Measurements from ENCODE around the gene KIRREL2.
"Not testable (repeated sequence)": the region's sequence is repeated elsewhere in the genome, so short reads cannot be mapped to it uniquely, and the experiment has no call there.

Gene KIRREL2

GRCh38 chr19:35860818-35861639, 4.3 kb downstream of the KIRREL2 start:
- H3K36me3 ChIP-seq (ENCODE audit: insufficient read depth, low read length) = no peaks in the 10 kb centered on the region
- H3K9ac ChIP-seq (ENCODE audit: low read depth, low read length) = no peak overlapping the region
- H3K4me3 ChIP-seq (ENCODE audit: low read length) = peak overlapping the region; percentile 58
- H3K9me3 ChIP-seq (ENCODE audit: insufficient read depth, low read depth, low read length) = no peaks in the 10 kb centered on the region
- WGBS = 4% methylated on average over 55 of the region's 55 CpGs
- H3K4me1 ChIP-seq (ENCODE audit: insufficient read depth, low read length) = peaks cover 6% of the 10 kb centered on the region; the same call in 1 of the 2 replicates
- H3K27me3 ChIP-seq (ENCODE audit: insufficient read depth, low read length) = peaks cover 78% of the 10 kb centered on the region
- H3K27ac ChIP-seq (ENCODE audit: low read depth, low read length) = no peak overlapping the region

DNA sequence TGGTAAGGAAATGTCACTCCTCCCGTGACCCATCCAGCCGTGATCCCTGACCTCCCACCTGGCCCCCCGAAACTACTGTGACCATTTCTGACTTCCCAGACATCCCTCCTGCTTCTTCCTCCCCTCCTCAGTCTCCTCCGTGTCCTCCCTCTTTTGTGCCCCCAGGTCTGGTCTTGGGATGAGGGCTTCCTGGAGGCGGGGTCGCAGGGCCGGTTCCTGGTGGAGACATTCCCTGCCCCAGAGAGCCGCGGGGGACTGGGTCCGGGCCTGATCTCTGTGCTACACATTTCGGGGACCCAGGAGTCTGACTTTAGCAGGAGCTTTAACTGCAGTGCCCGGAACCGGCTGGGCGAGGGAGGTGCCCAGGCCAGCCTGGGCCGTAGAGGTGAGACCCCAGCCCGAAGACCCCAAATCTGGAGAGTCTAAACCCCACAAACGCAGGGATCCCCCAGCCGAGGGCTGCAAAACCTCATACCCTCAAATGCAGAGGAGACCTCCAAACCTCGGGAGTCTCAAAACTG, 5.0 kb downstream of the KIRREL2 start:
- Histone ChIP-seq H3K27me3 (ENCODE audit: insufficient read depth, low read length) (peaks cover 72% of the 10 kb centered on the region), H3K9ac (ENCODE audit: low read depth, low read length) (no peak overlapping the region), H3K4me3 (ENCODE audit: low read length) (peak overlapping the region; percentile 58), H3K9me3 (ENCODE audit: insufficient read depth, low read depth, low read length) (no peaks in the 10 kb centered on the region), H3K4me1 (ENCODE audit: insufficient read depth, low read length) (peaks cover 6% of the 10 kb centered on the region; the same call in 1 of the 2 replicates), H3K36me3 (ENCODE audit: insufficient read depth, low read length) (no peaks in the 10 kb centered on the region), H3K27ac (ENCODE audit: low read depth, low read length) (no peak overlapping the region)
- 49% methylated on average over 19 of the region's 19 CpGs for WGBS

- WGBS = 89% methylated on average over 14 of the region's 14 CpGs
Observed at GRCh38 chr19:35862528-35862927, 5.8 kb downstream of the KIRREL2 start.

GRCh38 chr19:35863018-35863417, 6.3 kb downstream of the KIRREL2 start:
- peaks cover 6% of the 10 kb centered on the region; the same call in 1 of the 2 replicates for H3K4me1 ChIP-seq (ENCODE audit: insufficient read depth, low read length)
- H3K9ac ChIP-seq (ENCODE audit: low read depth, low read length) = no peak overlapping the region
- no peak overlapping the region for H3K4me3 ChIP-seq (ENCODE audit: low read length)
- no peaks in the 10 kb centered on the region for H3K9me3 ChIP-seq (ENCODE audit: insufficient read depth, low read depth, low read length)
- whole genome bisulfite sequencing = 90% methylated on average over 5 of the region's 5 CpGs
- no peak overlapping the region for H3K27ac ChIP-seq (ENCODE audit: low read depth, low read length)
- peaks cover 69% of the 10 kb centered on the region for H3K27me3 ChIP-seq (ENCODE audit: insufficient read depth, low read length)
- H3K36me3 ChIP-seq (ENCODE audit: insufficient read depth, low read length) = no peaks in the 10 kb centered on the region

More at GRCh38 chr19:35862528-35862927, 5.8 kb downstream of the KIRREL2 start:
- H3K4me3 ChIP-seq (ENCODE audit: low read length) = no peak overlapping the region
- H3K36me3 ChIP-seq (ENCODE audit: insufficient read depth, low read length) = no peaks in the 10 kb centered on the region
- H3K9me3 ChIP-seq (ENCODE audit: insufficient read depth, low read depth, low read length) = no peaks in the 10 kb centered on the region
- H3K4me1 ChIP-seq (ENCODE audit: insufficient read depth, low read length) = peaks cover 6% of the 10 kb centered on the region; the same call in 1 of the 2 replicates
- no peak overlapping the region for H3K9ac ChIP-seq (ENCODE audit: low read depth, low read length)
- H3K27ac ChIP-seq (ENCODE audit: low read depth, low read length) = no peak overlapping the region
- peaks cover 69% of the 10 kb centered on the region for H3K27me3 ChIP-seq (ENCODE audit: insufficient read depth, low read length)

- no peaks in the 10 kb centered on the region for H3K9me3 ChIP-seq (ENCODE audit: insufficient read depth, low read depth, low read length)
- no peak within 1 kb of the TSS for H3K9ac ChIP-seq (ENCODE audit: low read depth, low read length)
- peaks cover 26% of the 10 kb centered on the region for H3K27me3 ChIP-seq (ENCODE audit: insufficient read depth, low read length)
- H3K4me1 ChIP-seq (ENCODE audit: insufficient read depth, low read length) = peaks cover 6% of the 10 kb centered on the region; the same call in 1 of the 2 replicates
- H3K4me3 ChIP-seq (ENCODE audit: low read length) = peak within 1 kb of the TSS; percentile 48
- under 1% methylated on average over 60 of the region's 60 CpGs for whole genome bisulfite sequencing
- H3K27ac ChIP-seq (ENCODE audit: low read depth, low read length) = peak within 1 kb of the TSS; percentile 17; the same call in 1 of the 2 replicates
- no peaks in the 10 kb centered on the region for H3K36me3 ChIP-seq (ENCODE audit: insufficient read depth, low read length)
Observed at GRCh38 chr19:35868172-35868822, 11.6 kb downstream of the KIRREL2 start, which contains the start of gene APLP1. Gene APLP1 (plus strand): TSS chr19:35868574. CDS start chr19:35868637, 63 bp downstream.

DNA sequence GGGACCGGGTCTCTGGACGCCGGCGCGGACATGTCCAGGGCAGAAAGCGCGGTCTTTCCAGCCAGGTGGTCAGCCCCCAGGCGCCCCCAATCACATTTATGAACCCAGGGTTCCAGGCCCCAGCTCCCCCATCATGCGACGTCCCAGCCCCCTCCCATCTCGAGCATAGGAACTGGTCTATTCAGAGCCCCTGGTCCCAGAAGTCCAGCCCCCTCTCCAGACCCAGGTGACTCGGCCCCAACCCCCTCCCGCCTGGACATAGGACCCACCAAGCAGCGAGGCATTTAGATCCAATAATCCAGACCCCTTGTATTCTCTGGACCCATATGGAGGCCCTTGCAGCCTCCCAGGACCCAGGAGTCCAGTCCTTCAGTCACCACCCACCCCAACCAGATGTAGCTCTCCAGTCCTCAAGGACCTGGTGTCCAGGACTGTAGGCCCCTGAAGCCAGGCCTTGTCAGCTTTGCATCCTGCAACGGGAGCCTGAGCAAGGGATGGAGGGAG, 12.2 kb downstream of the KIRREL2 start:
- H3K4me3 ChIP-seq (ENCODE audit: low read length) = peak overlapping the region; percentile 48
- H3K27ac ChIP-seq (ENCODE audit: low read depth, low read length) = no peak overlapping the region
- peaks cover 6% of the 10 kb centered on the region; the same call in 1 of the 2 replicates for H3K4me1 ChIP-seq (ENCODE audit: insufficient read depth, low read length)
- H3K27me3 ChIP-seq (ENCODE audit: insufficient read depth, low read length) = peaks cover 26% of the 10 kb centered on the region
- WGBS = under 1% methylated on average over 15 of the region's 15 CpGs
- H3K9me3 ChIP-seq (ENCODE audit: insufficient read depth, low read depth, low read length) = no peaks in the 10 kb centered on the region
- H3K36me3 ChIP-seq (ENCODE audit: insufficient read depth, low read length) = no peaks in the 10 kb centered on the region
- no peak overlapping the region for H3K9ac ChIP-seq (ENCODE audit: low read depth, low read length)

GRCh38 chr19:35869327-35870123, 12.8 kb downstream of the KIRREL2 start:
- Histone ChIP-seq H3K9ac (ENCODE audit: low read depth, low read length) (no peak overlapping the region), H3K4me1 (ENCODE audit: insufficient read depth, low read length) (peaks cover 6% of the 10 kb centered on the region; the same call in 1 of the 2 replicates), H3K27me3 (ENCODE audit: insufficient read depth, low read length) (peaks cover 23% of the 10 kb centered on the region), H3K4me3 (ENCODE audit: low read length) (peak overlapping the region; percentile 48), H3K27ac (ENCODE audit: low read depth, low read length) (peak overlapping the region; percentile 17; the same call in 1 of the 2 replicates), H3K9me3 (ENCODE audit: insufficient read depth, low read depth, low read length) (no peaks in the 10 kb centered on the region), H3K36me3 (ENCODE audit: insufficient read depth, low read length) (no peaks in the 10 kb centered on the region)
- WGBS = 1% methylated on average over 51 of the region's 51 CpGs

- H3K4me3 ChIP-seq (ENCODE audit: low read length) = peak overlapping the region; percentile 48
- H3K27me3 ChIP-seq (ENCODE audit: insufficient read depth, low read length) = peaks cover 23% of the 10 kb centered on the region
- H3K9me3 ChIP-seq (ENCODE audit: insufficient read depth, low read depth, low read length); H3K36me3 ChIP-seq (ENCODE audit: insufficient read depth, low read length); H3K9ac ChIP-seq (ENCODE audit: low read depth, low read length); H3K4me1 ChIP-seq (ENCODE audit: insufficient read depth, low read length); H3K27ac ChIP-seq (ENCODE audit: low read depth, low read length): not testable (repeated sequence)
- WGBS = 47% methylated on average over 26 of the region's 26 CpGs
Observed at GRCh38 chr19:35870124-35870736, 13.5 kb downstream of the KIRREL2 start.

- Histone ChIP-seq H3K4me1 (ENCODE audit: insufficient read depth, low read length) (peaks cover 6% of the 10 kb centered on the region; the same call in 1 of the 2 replicates), H3K4me3 (ENCODE audit: low read length) (no peak overlapping the region; the same call in 1 of the 2 replicates), H3K9ac (ENCODE audit: low read depth, low read length) (no peak overlapping the region), H3K27me3 (ENCODE audit: insufficient read depth, low read length) (peaks cover 18% of the 10 kb centered on the region), H3K36me3 (ENCODE audit: insufficient read depth, low read length) (no peaks in the 10 kb centered on the region), H3K9me3 (ENCODE audit: insufficient read depth, low read depth, low read length) (no peaks in the 10 kb centered on the region), H3K27ac (ENCODE audit: low read depth, low read length) (no peak overlapping the region)
- 87% methylated on average over 12 of the region's 12 CpGs for WGBS
Observed at GRCh38 chr19:35870798-35871197, 14.1 kb downstream of the KIRREL2 start.

GRCh38 chr19:35871611-35872010, 14.9 kb downstream of the KIRREL2 start:
- 91% methylated on average over 12 of the region's 12 CpGs for WGBS
- H3K9me3 ChIP-seq (ENCODE audit: insufficient read depth, low read depth, low read length) = no peaks in the 10 kb centered on the region
- no peak overlapping the region for H3K9ac ChIP-seq (ENCODE audit: low read depth, low read length)
- H3K4me1 ChIP-seq (ENCODE audit: insufficient read depth, low read length) = peaks cover 6% of the 10 kb centered on the region; the same call in 1 of the 2 replicates
- H3K27ac ChIP-seq (ENCODE audit: low read depth, low read length) = no peak overlapping the region
- H3K27me3 ChIP-seq (ENCODE audit: insufficient read depth, low read length) = peaks cover 18% of the 10 kb centered on the region
- H3K36me3 ChIP-seq (ENCODE audit: insufficient read depth, low read length) = no peaks in the 10 kb centered on the region
- no peak overlapping the region for H3K4me3 ChIP-seq (ENCODE audit: low read length)

Measured in HUES64 (cell line).